ENCODE data around the gene GLRX3.
"Not testable (repeated sequence)": the region's sequence is repeated elsewhere in the genome, so short reads cannot be mapped to it uniquely, and the experiment has no call there.

Gene GLRX3

GRCh38 chr10:130198651-130199050, 62.5 kb downstream of the GLRX3 start:
- no peak for DNase-seq (ENCODE audit: low read depth)
- no peak for TF ChIP-seq CTCF (IDR thresholded peaks at IDR 0.05; ENCODE audit: low read depth, low read length, missing control alignments)
- no peak overlapping the region for H3K4me3 ChIP-seq (ENCODE audit: low read depth, low read length)

GRCh38 chr10:130200179-130201042, 64.2 kb downstream of the GLRX3 start:
- DNase-seq (ENCODE audit: low read depth): no peak
- H3K4me3 ChIP-seq (ENCODE audit: low read depth, low read length): no peak overlapping the region
- TF ChIP-seq CTCF (IDR thresholded peaks at IDR 0.05; ENCODE audit: low read depth, low read length, missing control alignments): no peak

GRCh38 chr10:130201043-130201380, 64.8 kb downstream of the GLRX3 start:
- TF ChIP-seq CTCF (IDR thresholded peaks at IDR 0.05; ENCODE audit: low read depth, low read length, missing control alignments): no peak
- H3K4me3 ChIP-seq (ENCODE audit: low read depth, low read length): no peak overlapping the region
- no peak for DNase-seq (ENCODE audit: low read depth)

GRCh38 chr10:130202150-130202549, 66.0 kb downstream of the GLRX3 start:
- not testable (repeated sequence) for H3K4me3 ChIP-seq (ENCODE audit: low read depth, low read length); DNase-seq (ENCODE audit: low read depth)

GRCh38 chr10:130202984-130203621, 66.9 kb downstream of the GLRX3 start:
- H3K4me3 ChIP-seq (ENCODE audit: low read depth, low read length): no peak overlapping the region
- no peak for TF ChIP-seq CTCF (IDR thresholded peaks at IDR 0.05; ENCODE audit: low read depth, low read length, missing control alignments)
- DNase-seq (ENCODE audit: low read depth): no peak

- no peak for TF ChIP-seq CTCF (IDR thresholded peaks at IDR 0.05; ENCODE audit: low read depth, low read length, missing control alignments)
- no peak for DNase-seq (ENCODE audit: low read depth)
- no peak overlapping the region for H3K4me3 ChIP-seq (ENCODE audit: low read depth, low read length)
Measured at GRCh38 chr10:130203626-130204025, 67.4 kb downstream of the GLRX3 start.

- no peak overlapping the region for H3K4me3 ChIP-seq (ENCODE audit: low read depth, low read length)
- TF ChIP-seq CTCF (IDR thresholded peaks at IDR 0.05; ENCODE audit: low read depth, low read length, missing control alignments): no peak
- DNase-seq (ENCODE audit: low read depth): no peak
Measured at GRCh38 chr10:130206216-130206737, 70.1 kb downstream of the GLRX3 start.

All from GM12864 (cell line).